ENCODE results near the gene TSPYL1. TPM values are rescaled to one million over a fixed set of nuclear protein-coding genes. Genes with fewer than 3 reads are reported as not detected.

Gene TSPYL1
- total and polyA plus RNA-seq, 2 of the 8 experiments (the other 6 are each of a cell fraction or from before 2014, with no cell fraction given), result 33.2 to 79.1 TPM

DNA sequence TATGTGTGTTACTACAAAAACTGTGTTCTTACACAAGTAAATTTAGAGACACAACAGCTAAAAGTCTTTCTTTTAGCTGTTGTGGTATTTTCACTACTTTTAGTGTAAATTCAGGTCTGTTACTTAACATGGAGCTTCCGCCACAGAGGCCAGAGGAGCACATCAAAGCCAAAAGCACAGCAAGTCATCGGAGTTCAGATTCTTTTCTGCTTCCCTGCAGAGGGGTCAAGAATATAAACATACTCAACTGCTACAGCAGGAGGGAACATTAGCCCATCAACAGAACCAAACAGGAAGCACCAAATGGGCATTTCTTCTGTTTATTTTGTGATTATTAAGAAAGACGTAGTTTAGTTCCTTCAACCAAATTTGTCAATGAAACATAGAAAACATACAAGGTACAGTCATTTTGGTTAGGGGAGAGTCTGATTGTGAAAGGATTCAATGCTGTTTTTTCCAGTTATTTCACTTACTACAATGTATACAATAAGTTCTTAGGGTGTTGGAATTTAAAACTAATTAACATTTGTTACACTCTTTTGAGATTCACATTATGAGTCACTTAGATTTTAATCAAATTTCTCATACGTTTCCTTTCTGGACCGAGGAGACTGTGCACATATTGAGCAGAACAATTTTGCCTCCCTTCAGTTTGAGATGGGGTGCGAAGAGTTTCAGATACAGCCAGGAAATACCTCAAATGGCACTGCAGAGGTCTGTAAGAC lies 48.2 kb upstream of the TSPYL1 start:
- Histone ChIP-seq H3K4me2 (ENCODE audit: insufficient read depth in 1 of 2, low read depth in 2 of 2, low read length in 2 of 2) (peak overlapping the region; percentile 13 to 49; a peak in 2 of 4 replicates), H2BK20ac (ENCODE audit: low read length) (no peak overlapping the region), H2BK12ac (ENCODE audit: low read depth, low read length) (no peak overlapping the region), H2AK5ac (ENCODE audit: low read depth, low read length) (no peak overlapping the region), H3K18ac (ENCODE audit: extremely low read depth, low read length) (no peak overlapping the region), H3K27me3 (replicated peaks in 1 of 4; ENCODE audit: control insufficient read depth in 3 of 4, extremely low read depth in 1 of 4, insufficient read depth in 3 of 4, low read length in 3 of 4) (no peaks in the 10 kb centered on the region), H3K36me3 (ENCODE audit: control insufficient read depth in 2 of 4, insufficient read depth in 4 of 4, low read length in 3 of 4) (no peaks in the 10 kb centered on the region), H2BK5ac (ENCODE audit: low read depth, low read length) (no peak overlapping the region), H3K79me2 (ENCODE audit: control insufficient read depth in 1 of 2, insufficient read depth in 2 of 2, low read length in 2 of 2) (no peaks in the 10 kb centered on the region), H3K23ac (ENCODE audit: insufficient read length) (no peak overlapping the region), H4K5ac (ENCODE audit: insufficient read length, low read depth, low read length) (peak overlapping the region; percentile 16), H3K23me2 (ENCODE audit: low read depth, low read length) (no peaks in the 10 kb centered on the region), H4K91ac (replicated peaks; ENCODE audit: insufficient read length, low read length) (no peak overlapping the region), H3K56ac (replicated peaks; ENCODE audit: insufficient read length, low read depth, low read length) (no peak overlapping the region), H3K9ac (replicated peaks in 1 of 4; ENCODE audit: extremely low read depth in 1 of 4, low read depth in 3 of 4, low read length in 3 of 4) (no peak overlapping the region), H3K27ac (ENCODE audit: low read depth, low read length) (no peak overlapping the region; the same call in 1 of the 2 replicates), H3K4ac (replicated peaks; ENCODE audit: insufficient read length, low read depth, low read length) (no peak overlapping the region), H4K8ac (ENCODE audit: extremely low read depth, insufficient read depth, low read length) (no peak overlapping the region), H3K79me1 (ENCODE audit: low read depth, low read length) (no peaks in the 10 kb centered on the region), H3K14ac (ENCODE audit: insufficient read length) (no peak overlapping the region), H3K4me3 (ENCODE audit: extremely low read depth in 1 of 4, insufficient read depth in 2 of 4, low read depth in 3 of 4, low read length in 4 of 4) (peak overlapping the region in 1 of 4 experiments; percentile 31; a peak in 1 of 8 replicates), H4K20me1 (replicated peaks in 1 of 2; ENCODE audit: control insufficient read depth in 1 of 2, insufficient read depth in 2 of 2, low read length in 2 of 2) (no peaks in the 10 kb centered on the region), H2BK120ac (replicated peaks; ENCODE audit: low read depth, low read length) (no peak overlapping the region), H2BK15ac (ENCODE audit: low read length) (no peak overlapping the region), H3K4me1 (replicated peaks in 1 of 4; ENCODE audit: control insufficient read depth in 3 of 4, insufficient read depth in 4 of 4, low read length in 3 of 4) (peaks cover 3 to 32% (median 24%) of the 10 kb centered on the region in 4 experiments; a peak in 6 of 7 replicates), H2AFZ (ENCODE audit: low read length) (no peak overlapping the region), H3K9me3 (ENCODE audit: insufficient read depth in 2 of 2, low read depth in 1 of 2, low read length in 1 of 2) (no peaks in the 10 kb centered on the region)
- ChIA-PET POLR2A (ENCODE audit: partially characterized antibody) (interaction anchor here (1.0 to 2.0 kb wide), 2 partner anchors 43 to 49 kb away, joined by 3 to 6 read pairs; partner anchors contain the start of genes DSE and TSPYL1), CTCF (ENCODE audit: partially characterized antibody) (interaction anchor here (0.7 to 1.6 kb wide), 4 partner anchors 40 to 59 kb away, joined by 3 to 4 read pairs (median 3); partner anchors contain the start of gene DSE)
- 20% methylated on average over 6 of the region's 6 CpGs; no CpG with 5 or more reads in 1 of the 2 experiments for WGBS, 2 experiments (ENCODE audit: extremely low coverage in 1 of 2, insufficient coverage in 1 of 2, insufficient read length in 1 of 2, insufficient replicate concordance in 2 of 2, low coverage in 1 of 2, low lambda C conversion rate in 2 of 2, missing lambda C conversion rate in 1 of 2)
- FAIRE-seq (peak; percentile 92), DNase-seq (ENCODE audit: low read depth in 1 of 2, low spot score in 2 of 2) (no peak)
- TF ChIP-seq, protein P1, sequence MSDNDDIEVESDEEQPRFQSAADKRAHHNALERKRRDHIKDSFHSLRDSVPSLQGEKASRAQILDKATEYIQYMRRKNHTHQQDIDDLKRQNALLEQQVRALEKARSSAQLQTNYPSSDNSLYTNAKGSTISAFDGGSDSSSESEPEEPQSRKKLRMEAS (IDR thresholded peaks at IDR 0.05), result no peak
- no peak for TF ChIP-seq TCF12 (IDR thresholded peaks at IDR 0.05; ENCODE audit: low read depth, low read length)
- 0 out of 2 replicates have a peak, but pooled peaks have one; percentile 54 for TF ChIP-seq SP1 (IDR thresholded peaks at IDR 0.05; ENCODE audit: low read depth, low read length)
- peak; percentile 32; the same call in 1 of the 2 replicates for TF ChIP-seq TEAD4 (IDR thresholded peaks at IDR 0.05; ENCODE audit: low read depth, low read length)
- TF ChIP-seq TAF1 (IDR thresholded peaks at IDR 0.05; ENCODE audit: low read depth, low read length), result no peak

Measured in H1 (cell line).